Neural cell (in vitro differentiated cells): ENCODE data around the gene IL1A. TPM values are rescaled to one million over a fixed set of nuclear protein-coding genes. Genes with fewer than 3 reads are reported as not detected.

ENCODE experiments used
- H2AFZ ChIP-seq: fragments of 200-600, 300-800 bp; sonication (generic), shearing (Covaris generic); 2 replicates; pipeline ENCODE4 v1.6.0; 2014; ENCODE audit warnings: low read depth, mild to moderate bottlenecking, antibody characterized with exemption, low read length, moderate library complexity
- H3F3A ChIP-seq: fragments of 200-600 bp; shearing (Covaris generic); 2 replicates; pipeline ENCODE4 v1.6.1; 2016; ENCODE audit warnings: mild to moderate bottlenecking, moderate library complexity, mixed read lengths, antibody characterized with exemption, low read length; ENCODE audit not compliant: insufficient read depth, poor library complexity, severe bottlenecking
- H3K27ac ChIP-seq: fragments of 200-600, 300-800 bp; sonication (generic), shearing (Covaris generic); 2 replicates; pipeline ENCODE4 v1.5.1; 2014; ENCODE audit warnings: mild to moderate bottlenecking, low read length, moderate library complexity
- H3K27me3 ChIP-seq: fragments of 300-800, 200-600 bp; sonication (generic), shearing (Covaris generic); 2 replicates; pipeline ENCODE4 v1.6.0; 2014; ENCODE audit warnings: mild to moderate bottlenecking, low read depth, low read length, moderate library complexity; ENCODE audit not compliant: insufficient read depth
- H3K36me3 ChIP-seq: fragments of 300-800, 200-600 bp; sonication (generic), shearing (Covaris generic); 2 replicates; pipeline ENCODE4 v1.5.1; 2014; ENCODE audit warnings: mild to moderate bottlenecking, antibody characterized with exemption, low read length, moderate library complexity; ENCODE audit not compliant: insufficient read depth
- H3K4me2 ChIP-seq: fragments of 300-800, 200-600 bp; sonication (generic), shearing (Covaris generic); 2 replicates; pipeline ENCODE4 v1.6.0; 2014; ENCODE audit warnings: mild to moderate bottlenecking, low read length
- H3K4me3 ChIP-seq: fragments of 300-800, 200-600 bp; sonication (generic), shearing (Covaris generic); 2 replicates; pipeline ENCODE4 v1.5.1; 2014; ENCODE audit warnings: mild to moderate bottlenecking, low read length, moderate library complexity
- H3K79me2 ChIP-seq: fragments of 200-600 bp; shearing (Covaris generic); replicated peaks from 2 replicates; pipeline ENCODE4 v1.6.0; 2014; ENCODE audit warnings: mild to moderate bottlenecking, low read length, moderate library complexity; ENCODE audit not compliant: insufficient read depth
- H3K9ac ChIP-seq: fragments of 300-800, 200-600 bp; sonication (generic), shearing (Covaris generic); 2 replicates; pipeline ENCODE4 v1.6.1; 2016; ENCODE audit warnings: mild to moderate bottlenecking, low read length, mixed read lengths
- H3K9me2 ChIP-seq: fragments of 200-600 bp; shearing (Covaris generic); 2 replicates; pipeline ENCODE4 v1.6.1; 2016; ENCODE audit warnings: mild to moderate bottlenecking, low read length, mixed read lengths; ENCODE audit not compliant: insufficient read depth
- H3K9me3 ChIP-seq: fragments of 200-600, 300-800 bp; sonication (generic), shearing (Covaris generic); 2 replicates; pipeline ENCODE4 v1.6.1; 2016; ENCODE audit warnings: mild to moderate bottlenecking, mixed run types, low read length, moderate library complexity, mixed read lengths
- H4K20me1 ChIP-seq: fragments of 200-600 bp; shearing (Covaris generic); 2 replicates; pipeline ENCODE4 v1.6.1; 2016; ENCODE audit warnings: mild to moderate bottlenecking, mixed run types; ENCODE audit not compliant: insufficient read depth
- CTCF ChIP-seq: fragments of 450-650 bp; IDR thresholded peaks from 2 replicates; pipeline ENCODE4 v1.5.1; 2014; ENCODE audit warnings: antibody characterized with exemption, mild to moderate bottlenecking, moderate library complexity; ENCODE audit not compliant: poor library complexity, severe bottlenecking
- EP300 ChIP-seq: fragments of 450-650 bp; conservative IDR thresholded peaks from 2 replicates; pipeline ENCODE4 v1.6.1; 2014; ENCODE audit warnings: antibody characterized with exemption, mild to moderate bottlenecking, moderate library complexity; ENCODE audit not compliant: poor library complexity, severe bottlenecking
- EZH2 ChIP-seq: fragments of 200-600, 300-800 bp; shearing (Covaris generic), sonication (generic); IDR thresholded peaks from 2 replicates; pipeline ENCODE4 v1.6.1; 2014; ENCODE audit warnings: antibody characterized with exemption, low read length, borderline replicate concordance, mild to moderate bottlenecking; ENCODE audit not compliant: insufficient read depth, poor library complexity, severe bottlenecking
- MXI1 ChIP-seq: fragments of 450-650 bp; conservative IDR thresholded peaks from 2 replicates; pipeline ENCODE4 v1.6.1; 2014; ENCODE audit warnings: antibody characterized with exemption, mild to moderate bottlenecking; ENCODE audit not compliant: poor library complexity, severe bottlenecking
- POLR2AphosphoS5 ChIP-seq: IDR thresholded peaks from 2 replicates; pipeline ENCODE4 v1.6.1; 2012
- RAD21 ChIP-seq: fragments of 450-650 bp; conservative IDR thresholded peaks from 2 replicates; pipeline ENCODE4 v1.6.1; 2014; ENCODE audit warnings: antibody characterized with exemption, mild to moderate bottlenecking, moderate library complexity
- REST ChIP-seq: IDR thresholded peaks from 2 replicates; pipeline ENCODE4 v1.6.1; 2012; ENCODE audit warnings: borderline replicate concordance
- SMC3 ChIP-seq: fragments of 450-650 bp; conservative IDR thresholded peaks from 2 replicates; pipeline ENCODE4 v1.6.1; 2014; ENCODE audit warnings: antibody characterized with exemption, mild to moderate bottlenecking, moderate library complexity; ENCODE audit not compliant: poor library complexity
- TAF1 ChIP-seq: IDR thresholded peaks from 2 replicates; pipeline ENCODE4 v1.6.1; 2012; ENCODE audit warnings: low read depth
- polyA plus RNA-seq: library from polyadenylated mRNA; depleted of rRNA; stranded (reverse); fragments of >200 nt; gene quantifications from 2 replicates; pipeline ENCODE4 v1.2.3, GENCODE V29; 2014

The IL1A gene
- polyA plus RNA-seq, 1 donor from 2014 or later: 0.14 TPM

- no peaks in the 10 kb centered on the region for H3K27me3 ChIP-seq
- no peaks in the 10 kb centered on the region for H3K36me3 ChIP-seq
- H3K4me2 ChIP-seq: no peak overlapping the region
- H4K20me1 ChIP-seq: no peaks in the 10 kb centered on the region
- H2AFZ ChIP-seq: no peak overlapping the region
- no peaks in the 10 kb centered on the region for H3F3A ChIP-seq
- H3K9me3 ChIP-seq: no peaks in the 10 kb centered on the region
- peaks cover 3% of the 10 kb centered on the region for H3K79me2 ChIP-seq
- no peaks in the 10 kb centered on the region for H3K9me2 ChIP-seq
- no peak overlapping the region for H3K4me3 ChIP-seq
- TF ChIP-seq EP300 (no peak), CTCF (no peak), REST (no peak), MXI1 (no peak), POLR2AphosphoS5 (no peak), EZH2 (no peak), TAF1 (no peak), SMC3 (no peak), RAD21 (no peak)
- no peak overlapping the region for H3K9ac ChIP-seq
- no peak overlapping the region for H3K27ac ChIP-seq
Observed at GRCh38 chr2:112760149-112760548, 24.1 kb downstream of the IL1A start.

- H3K9me3 ChIP-seq: no peaks in the 10 kb centered on the region
- H3K79me2 ChIP-seq: peaks cover 3% of the 10 kb centered on the region
- no peak overlapping the region for H2AFZ ChIP-seq
- H3K36me3 ChIP-seq: no peaks in the 10 kb centered on the region
- H3K27me3 ChIP-seq: no peaks in the 10 kb centered on the region
- no peak for TF ChIP-seq TAF1
- no peak for TF ChIP-seq CTCF
- no peak for TF ChIP-seq SMC3
- no peak overlapping the region for H3K27ac ChIP-seq
- H3K9ac ChIP-seq: no peak overlapping the region
- H3F3A ChIP-seq: no peaks in the 10 kb centered on the region
- H3K4me2 ChIP-seq: no peak overlapping the region
- H3K9me2 ChIP-seq: no peaks in the 10 kb centered on the region
- no peak overlapping the region for H3K4me3 ChIP-seq
- H4K20me1 ChIP-seq: no peaks in the 10 kb centered on the region
Observed at GRCh38 chr2:112758711-112759110, 25.6 kb downstream of the IL1A start.
